Gastrocnemius medialis (tissue), 4 donors: Measurements from ENCODE around the gene CEP112. TPM values are rescaled to one million over a fixed set of nuclear protein-coding genes. Genes with fewer than 3 reads are reported as not detected.

Source experiments
- ATAC-seq, 2 donors: fragments of 150-250 bp; one replicate each; pipeline ENCODE4 v1.9.1; 2016
- DNase-seq, 2 donors: peaks; one replicate each; pipeline ENCODE4 v3.0.0-alpha.2; 2019
- H3K27ac ChIP-seq, 4 donors: fragments of 200-600 bp; sonication (generic); 1 replicate in 1 of 4; 2 replicates in 3 of 4; pipeline ENCODE4 v1.5.1; 2016 to 2018; ENCODE audit warnings: mild to moderate bottlenecking in 2 of 4, moderate library complexity in 1 of 4
- H3K27me3 ChIP-seq, 3 donors: fragments of 200-600 bp; sonication (generic) in 2 of 3; 1 replicate in 1 of 3; 2 replicates in 2 of 3; pipeline versions ENCODE4 v1.5.1 to v1.6.0; 2016 to 2019; ENCODE audit warnings: mild to moderate bottlenecking in 1 of 3, moderate library complexity in 1 of 3
- H3K36me3 ChIP-seq, 2 donors: fragments of 200-600 bp; sonication (generic) in 1 of 2; one replicate each; pipeline ENCODE4 v1.5.1; 2017 to 2018
- H3K4me1 ChIP-seq, 2 donors: fragments of 200-600 bp; sonication (generic) in 1 of 2; one replicate each; pipeline ENCODE4 v1.5.1; 2016 to 2017; ENCODE audit warnings: mild to moderate bottlenecking in 2 of 2
- H3K4me3 ChIP-seq, 4 donors: fragments of 200-600 bp; sonication (generic) in 3 of 4; 1 replicate in 1 of 4; 2 replicates in 3 of 4; pipeline ENCODE4 v1.5.1; 2016 to 2019; ENCODE audit warnings: mild to moderate bottlenecking in 2 of 4
- H3K9me3 ChIP-seq, 3 donors: fragments of 200-600 bp; sonication (generic) in 2 of 3; 1 replicate in 1 of 3; 2 replicates in 2 of 3; pipeline ENCODE4 v1.5.1; 2016 to 2019
- POLR2A ChIP-seq, 2 donors: fragments of 450-650 bp; IDR thresholded peaks; one replicate each; pipeline ENCODE4 v1.6.1; 2017; ENCODE audit warnings: antibody characterized with exemption in 2 of 2, mild to moderate bottlenecking in 2 of 2, moderate library complexity in 2 of 2
- in situ Hi-C, 4 donors: fragments of 200-750 bp; cut with MboI; loops; one replicate each; pipeline versions ENCODE4 v1.15.0 to v1.8.0; 2017; ENCODE audit warnings: low sequenced_read_pairs in 4 of 4
- intact Hi-C: fragments of 100-400 bp; cut with DNase I; formaldehyde crosslinking; loops from one replicate; pipeline ENCODE4 v1.15.1; 2023; ENCODE audit warnings: low total_unique reads
- total RNA-seq, 4 donors: library from RNA; depleted of rRNA; stranded (reverse); fragments of >200 nt; gene quantifications; one replicate each; pipeline versions ENCODE4 v1.1.0 to v1.2.3, GENCODE V29; 2016
- TF ChIP-seq, protein P1 (sequence below), 5 experiments: fragments of 450-650 bp in 3 of 5; fragments of 200-600 bp in 2 of 5; sonication (generic) in 2 of 5; IDR thresholded peaks in 4 of 5; conservative IDR thresholded peaks in 1 of 5; 1 replicate in 4 of 5; 2 replicates in 1 of 5; pipeline ENCODE4 v1.5.1; 2016 to 2019; ENCODE audit warnings: antibody characterized with exemption in 5 of 5, mild to moderate bottlenecking in 3 of 5, moderate library complexity in 3 of 5

CEP112 gene
- total RNA-seq, 4 donors from 2014 or later, result 6.1 to 8.7 (median 7.1) TPM

DNA sequence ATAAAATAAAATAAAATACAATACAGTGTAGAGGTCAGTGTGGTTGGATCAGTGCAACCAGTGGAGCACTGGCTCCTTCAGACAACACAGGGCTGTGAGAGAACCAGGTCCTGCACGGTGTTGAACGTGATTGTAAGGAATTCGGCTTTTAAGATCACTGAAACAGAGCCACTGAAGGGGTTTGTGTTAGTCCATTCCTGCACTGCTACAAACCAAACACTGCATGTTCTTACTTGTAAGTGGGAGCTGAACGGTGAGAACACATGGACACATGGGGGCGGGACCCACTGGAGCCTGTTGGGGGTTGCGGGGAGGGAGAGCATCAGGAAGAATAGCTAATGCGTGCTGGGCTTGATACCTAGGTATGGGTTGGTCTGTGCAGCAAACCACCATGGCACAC is 437.3 kb downstream of the CEP112 start:
- intact Hi-C loops (no loop called here), in situ Hi-C loops (no loop called here)
- no peak for ATAC-seq

DNA sequence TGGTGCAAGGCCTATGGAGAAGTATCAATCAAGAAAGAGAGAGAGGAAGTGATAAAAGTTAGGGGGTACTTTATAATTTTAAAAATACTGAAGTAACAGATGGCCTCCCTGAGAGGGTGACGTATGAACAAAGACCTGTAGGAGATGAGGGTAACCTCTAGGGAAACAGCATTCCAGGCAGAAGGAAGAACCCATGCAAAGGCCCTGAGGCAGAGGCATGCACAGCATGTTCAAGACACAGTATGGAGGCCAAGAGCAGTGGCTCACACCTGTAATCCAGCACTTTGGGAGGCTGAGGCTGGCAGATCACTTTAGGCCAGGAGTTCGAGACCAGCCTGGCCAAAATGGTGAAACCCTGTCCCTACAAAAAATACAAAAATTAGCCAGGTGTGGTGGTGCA is 437.9 kb downstream of the CEP112 start:
- ATAC-seq (no peak), DNase-seq (no peak)
- no peaks in the 10 kb centered on the region for H3K9me3 ChIP-seq
- TF ChIP-seq, protein P1, sequence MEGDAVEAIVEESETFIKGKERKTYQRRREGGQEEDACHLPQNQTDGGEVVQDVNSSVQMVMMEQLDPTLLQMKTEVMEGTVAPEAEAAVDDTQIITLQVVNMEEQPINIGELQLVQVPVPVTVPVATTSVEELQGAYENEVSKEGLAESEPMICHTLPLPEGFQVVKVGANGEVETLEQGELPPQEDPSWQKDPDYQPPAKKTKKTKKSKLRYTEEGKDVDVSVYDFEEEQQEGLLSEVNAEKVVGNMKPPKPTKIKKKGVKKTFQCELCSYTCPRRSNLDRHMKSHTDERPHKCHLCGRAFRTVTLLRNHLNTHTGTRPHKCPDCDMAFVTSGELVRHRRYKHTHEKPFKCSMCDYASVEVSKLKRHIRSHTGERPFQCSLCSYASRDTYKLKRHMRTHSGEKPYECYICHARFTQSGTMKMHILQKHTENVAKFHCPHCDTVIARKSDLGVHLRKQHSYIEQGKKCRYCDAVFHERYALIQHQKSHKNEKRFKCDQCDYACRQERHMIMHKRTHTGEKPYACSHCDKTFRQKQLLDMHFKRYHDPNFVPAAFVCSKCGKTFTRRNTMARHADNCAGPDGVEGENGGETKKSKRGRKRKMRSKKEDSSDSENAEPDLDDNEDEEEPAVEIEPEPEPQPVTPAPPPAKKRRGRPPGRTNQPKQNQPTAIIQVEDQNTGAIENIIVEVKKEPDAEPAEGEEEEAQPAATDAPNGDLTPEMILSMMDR (IDR thresholded peaks at IDR 0.05 in 4 of 5, conservative IDR thresholded peaks at IDR 0.05 in 1 of 5), result no peak
- no peak for TF ChIP-seq POLR2A (IDR thresholded peaks at IDR 0.05)
- no peak overlapping the region for H3K4me3 ChIP-seq
- H3K36me3 ChIP-seq, result no peaks in the 10 kb centered on the region
- intact Hi-C loops (no loop called here), in situ Hi-C loops (no loop called here)
- no peaks in the 10 kb centered on the region for H3K27me3 ChIP-seq
- peaks cover 13 to 15% of the 10 kb centered on the region in 2 donors for H3K4me1 ChIP-seq
- no peak overlapping the region for H3K27ac ChIP-seq

More for the DNA sequence above, 437.3 kb downstream of the CEP112 start:
- no peaks in the 10 kb centered on the region for H3K9me3 ChIP-seq
- peaks cover 13 to 15% of the 10 kb centered on the region in 2 donors for H3K4me1 ChIP-seq
- no peak overlapping the region for H3K4me3 ChIP-seq
- H3K27me3 ChIP-seq, result no peaks in the 10 kb centered on the region
- H3K36me3 ChIP-seq, result no peaks in the 10 kb centered on the region
- no peak for TF ChIP-seq POLR2A (IDR thresholded peaks at IDR 0.05)
- TF ChIP-seq, protein P1 (IDR thresholded peaks at IDR 0.05 in 4 of 5, conservative IDR thresholded peaks at IDR 0.05 in 1 of 5), result no peak
- DNase-seq, result no peak
- H3K27ac ChIP-seq, result no peak overlapping the region

DNA sequence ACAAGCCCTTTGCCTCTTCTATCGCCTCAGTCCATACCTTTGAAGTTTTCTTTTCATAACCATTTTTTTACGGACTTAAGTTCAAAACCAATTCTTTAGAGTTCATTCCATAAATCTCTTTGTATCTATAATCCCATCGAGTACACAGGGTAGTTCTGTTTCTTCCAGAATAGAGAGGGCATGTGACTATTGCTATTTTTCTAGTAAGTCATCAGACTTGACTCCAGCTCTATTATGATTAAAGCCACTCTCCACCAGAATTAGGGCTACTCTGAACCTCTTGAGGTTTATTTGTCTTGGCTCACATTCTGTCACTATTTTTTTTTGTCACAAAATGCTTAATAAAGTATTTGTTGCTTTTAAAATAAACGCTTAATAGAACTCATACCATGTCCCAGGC is 438.6 kb downstream of the CEP112 start:
- no peaks in the 10 kb centered on the region for H3K27me3 ChIP-seq
- TF ChIP-seq, protein P1 (IDR thresholded peaks at IDR 0.05 in 4 of 5, conservative IDR thresholded peaks at IDR 0.05 in 1 of 5), result no peak
- TF ChIP-seq POLR2A (IDR thresholded peaks at IDR 0.05), result no peak
- H3K4me3 ChIP-seq, result no peak overlapping the region
- peaks cover 13 to 15% of the 10 kb centered on the region in 2 donors for H3K4me1 ChIP-seq
- intact Hi-C loops, result no loop called here
- H3K36me3 ChIP-seq, result no peaks in the 10 kb centered on the region
- in situ Hi-C loops, result no loop called here
- no peaks in the 10 kb centered on the region for H3K9me3 ChIP-seq
- H3K27ac ChIP-seq, result no peak overlapping the region
- ATAC-seq, result no peak
- DNase-seq, result no peak

DNA sequence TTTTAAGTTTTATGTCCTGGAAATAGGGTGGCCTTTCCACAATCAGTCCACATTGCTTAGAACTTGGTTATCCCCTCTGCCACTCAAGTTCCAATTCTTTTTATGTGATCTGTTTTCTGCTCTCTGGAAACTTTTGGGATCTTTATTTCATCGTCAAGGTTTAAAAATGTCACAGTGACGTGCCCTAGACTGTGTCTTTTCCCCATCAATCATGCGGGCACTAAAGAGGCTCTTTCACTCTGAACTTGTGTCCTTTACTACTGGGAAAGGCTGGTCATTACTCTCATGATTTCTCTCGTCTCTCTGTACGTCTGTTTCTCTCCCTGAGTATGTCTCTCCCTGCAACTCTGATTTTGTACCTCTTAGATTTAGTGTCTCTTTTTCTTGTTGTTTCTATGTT is 440.7 kb downstream of the CEP112 start:
- intact Hi-C loops (no loop called here), in situ Hi-C loops (no loop called here)
- H3K4me3 ChIP-seq, result no peak overlapping the region
- ATAC-seq (no peak), DNase-seq (no peak)
- peak overlapping the region in 2 of 4 donors; percentile 17 to 59 for H3K27ac ChIP-seq
- H3K4me1 ChIP-seq, result peaks cover 13 to 15% of the 10 kb centered on the region in 2 donors
- H3K36me3 ChIP-seq, result no peaks in the 10 kb centered on the region
- no peaks in the 10 kb centered on the region for H3K27me3 ChIP-seq
- TF ChIP-seq, protein P1 (IDR thresholded peaks at IDR 0.05 in 4 of 5, conservative IDR thresholded peaks at IDR 0.05 in 1 of 5), result no peak
- no peak for TF ChIP-seq POLR2A (IDR thresholded peaks at IDR 0.05)
- no peaks in the 10 kb centered on the region for H3K9me3 ChIP-seq

DNA sequence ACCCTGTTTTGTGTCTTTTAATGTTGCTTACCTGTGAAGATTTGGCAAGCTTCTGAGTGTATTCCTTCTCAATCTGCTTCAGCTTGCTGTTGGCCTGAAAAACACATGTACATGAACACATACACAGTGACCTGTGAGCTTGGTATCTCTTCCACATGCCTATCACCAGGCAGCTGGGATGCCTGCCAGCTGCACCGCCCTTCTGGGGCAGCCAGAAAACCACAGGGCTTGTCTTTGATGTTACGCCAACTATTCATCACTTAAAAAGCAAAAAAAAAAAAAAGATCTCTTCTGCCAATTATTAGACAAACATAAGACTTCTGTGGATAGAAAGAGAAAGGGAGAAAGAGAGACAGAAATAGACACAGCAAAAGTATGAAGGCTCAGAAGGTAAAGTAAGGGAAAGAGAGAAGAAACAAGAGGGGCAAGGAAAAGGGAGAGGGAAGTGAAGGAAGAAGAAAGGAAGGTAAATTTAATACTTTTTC is 441.3 kb downstream of the CEP112 start:
- peak; percentile 28 to 42 for DNase-seq
- ATAC-seq, result peak; percentile 51 to 90
- H3K36me3 ChIP-seq, result no peaks in the 10 kb centered on the region
- no peaks in the 10 kb centered on the region for H3K27me3 ChIP-seq
- peak overlapping the region in 2 of 4 donors; percentile 19 to 59 for H3K27ac ChIP-seq
- TF ChIP-seq, protein P1 (IDR thresholded peaks at IDR 0.05 in 4 of 5, conservative IDR thresholded peaks at IDR 0.05 in 1 of 5), result no peak
- no peak for TF ChIP-seq POLR2A (IDR thresholded peaks at IDR 0.05)
- H3K9me3 ChIP-seq, result no peaks in the 10 kb centered on the region
- intact Hi-C loops, result no loop called here
- H3K4me3 ChIP-seq, result no peak overlapping the region
- in situ Hi-C loops, result no loop called here
- H3K4me1 ChIP-seq, result peaks cover 13 to 15% of the 10 kb centered on the region in 2 donors
